Keratinocyte (primary cell): Measurements from ENCODE around the gene CCNB3.

ENCODE experiments used
- EZH2 ChIP-seq: IDR thresholded peaks from one replicate; pipeline ENCODE4 v1.6.1; 2012; ENCODE audit warnings: inconsistent platforms, mild to moderate bottlenecking, low read length, moderate library complexity
- TF ChIP-seq, protein P1 (sequence below), 3 experiments: IDR thresholded peaks in 1 of 3; conservative IDR thresholded peaks in 1 of 3; optimal IDR thresholded peaks in 1 of 3; 2 replicates in 2 of 3; 3 replicates in 1 of 3; pipeline versions ENCODE3 to v1.5.1; 2011; ENCODE audit warnings: low read length in 3 of 3, mild to moderate bottlenecking in 3 of 3, moderate library complexity in 2 of 3, control low read depth in 1 of 3, inconsistent platforms in 1 of 3; ENCODE audit not compliant: insufficient read depth in 2 of 3; ENCODE audit errors: extremely low read depth in 1 of 3

DNA sequence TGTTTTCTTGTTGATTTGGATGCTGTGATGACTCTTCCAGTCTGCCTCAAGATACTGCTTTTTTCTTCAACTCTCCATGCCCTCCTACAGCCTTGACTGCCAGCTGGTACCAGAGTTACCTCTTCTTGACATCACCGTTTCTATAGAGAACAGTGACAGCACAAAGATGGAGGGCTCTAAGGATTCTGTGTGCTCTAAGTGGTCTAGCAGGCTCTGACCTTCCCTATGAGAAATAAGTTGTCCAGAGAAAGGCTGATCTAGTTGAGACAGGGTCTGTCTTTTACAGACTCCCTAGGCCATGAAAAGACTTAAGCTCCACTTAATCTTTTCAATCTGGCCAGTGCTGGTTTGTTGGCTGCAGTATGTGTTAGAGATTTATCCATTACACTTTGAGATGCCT is 3.7 kb upstream of the CCNB3 start, which contains the start of gene AKAP4:
- TF ChIP-seq, protein P1, sequence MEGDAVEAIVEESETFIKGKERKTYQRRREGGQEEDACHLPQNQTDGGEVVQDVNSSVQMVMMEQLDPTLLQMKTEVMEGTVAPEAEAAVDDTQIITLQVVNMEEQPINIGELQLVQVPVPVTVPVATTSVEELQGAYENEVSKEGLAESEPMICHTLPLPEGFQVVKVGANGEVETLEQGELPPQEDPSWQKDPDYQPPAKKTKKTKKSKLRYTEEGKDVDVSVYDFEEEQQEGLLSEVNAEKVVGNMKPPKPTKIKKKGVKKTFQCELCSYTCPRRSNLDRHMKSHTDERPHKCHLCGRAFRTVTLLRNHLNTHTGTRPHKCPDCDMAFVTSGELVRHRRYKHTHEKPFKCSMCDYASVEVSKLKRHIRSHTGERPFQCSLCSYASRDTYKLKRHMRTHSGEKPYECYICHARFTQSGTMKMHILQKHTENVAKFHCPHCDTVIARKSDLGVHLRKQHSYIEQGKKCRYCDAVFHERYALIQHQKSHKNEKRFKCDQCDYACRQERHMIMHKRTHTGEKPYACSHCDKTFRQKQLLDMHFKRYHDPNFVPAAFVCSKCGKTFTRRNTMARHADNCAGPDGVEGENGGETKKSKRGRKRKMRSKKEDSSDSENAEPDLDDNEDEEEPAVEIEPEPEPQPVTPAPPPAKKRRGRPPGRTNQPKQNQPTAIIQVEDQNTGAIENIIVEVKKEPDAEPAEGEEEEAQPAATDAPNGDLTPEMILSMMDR (optimal IDR thresholded peaks at IDR 0.05 in 1 of 3, IDR thresholded peaks at IDR 0.05 in 1 of 3, conservative IDR thresholded peaks at IDR 0.05 in 1 of 3; ENCODE audit: extremely low read depth in 1 of 3, insufficient read depth in 2 of 3, low read length in 3 of 3), result no peak
- no peak for TF ChIP-seq EZH2
